SU-DHL-6 (cell line): ENCODE measurements around the gene JMY.

Source experiments
- H2AFZ ChIP-seq: fragments of 200-600 bp; sonication (generic); 2 replicates; pipeline ENCODE4 v1.6.1; 2014; ENCODE audit warnings: low read depth, mild to moderate bottlenecking, moderate library complexity, mixed read lengths, antibody characterized with exemption, low read length; ENCODE audit not compliant: severe bottlenecking
- H3F3A ChIP-seq: fragments of 200-600 bp; shearing (Covaris generic); 2 replicates; pipeline ENCODE4 v1.6.0; 2016; ENCODE audit warnings: antibody characterized with exemption, mild to moderate bottlenecking; ENCODE audit not compliant: insufficient read depth
- H3K27ac ChIP-seq: fragments of 200-600 bp; sonication (generic); 2 replicates; pipeline ENCODE4 v1.5.1; 2016; ENCODE audit warnings: low read depth, mild to moderate bottlenecking, low read length, moderate library complexity, mixed read lengths
- H3K27me3 ChIP-seq: fragments of 200-600 bp; sonication (generic), shearing (Covaris generic); 2 replicates; pipeline ENCODE4 v1.6.0; 2014; ENCODE audit warnings: mild to moderate bottlenecking, low read length
- H3K36me3 ChIP-seq: fragments of 200-600 bp; sonication (generic); 2 replicates; pipeline ENCODE4 v1.6.1; 2014; ENCODE audit warnings: mild to moderate bottlenecking, low read length, mixed read lengths
- H3K4me2 ChIP-seq: fragments of 300-600, 200-600 bp; shearing (Covaris generic), sonication (generic); 2 replicates; pipeline ENCODE4 v1.6.0; 2014; ENCODE audit warnings: low read length, low read depth, mild to moderate bottlenecking; ENCODE audit not compliant: poor library complexity, severe bottlenecking
- H3K4me3 ChIP-seq: fragments of 200-600 bp; sonication (generic); 2 replicates; pipeline ENCODE4 v1.5.1; 2014; ENCODE audit warnings: antibody characterized with exemption, low read length, mild to moderate bottlenecking, mixed read lengths; ENCODE audit not compliant: insufficient read depth, poor library complexity, severe bottlenecking
- H3K79me2 ChIP-seq: fragments of 200-600 bp; sonication (generic); 2 replicates; pipeline ENCODE4 v1.6.1; 2014; ENCODE audit warnings: mild to moderate bottlenecking, low read length, moderate library complexity; ENCODE audit not compliant: insufficient read depth
- H3K9ac ChIP-seq: fragments of 200-600 bp; sonication (generic); 2 replicates; pipeline ENCODE4 v1.7.0; 2014; ENCODE audit warnings: mild to moderate bottlenecking, low read length
- H3K9me2 ChIP-seq: fragments of 200-600 bp; sonication (generic); replicated peaks from 2 replicates; pipeline ENCODE4 v1.6.1; 2014; ENCODE audit warnings: low read length; ENCODE audit not compliant: insufficient read depth
- H3K9me3 ChIP-seq: fragments of 200-600 bp; sonication (generic); 2 replicates; pipeline ENCODE4 v1.6.1; 2014; ENCODE audit warnings: low read length, mixed read lengths; ENCODE audit not compliant: insufficient read depth
- H4K20me1 ChIP-seq: fragments of 200-600 bp; sonication (generic); 2 replicates; pipeline ENCODE4 v1.6.1; 2014; ENCODE audit warnings: low read depth, mild to moderate bottlenecking, antibody characterized with exemption, low read length, moderate library complexity, mixed read lengths
- CTCF ChIP-seq: fragments of 200-600 bp; sonication (generic); IDR thresholded peaks from one replicate; pipeline ENCODE4 v1.5.1; 2017; ENCODE audit warnings: antibody characterized with exemption, mild to moderate bottlenecking, low read length, moderate library complexity; ENCODE audit not compliant: insufficient read depth, poor library complexity, severe bottlenecking
- EZH2phosphoT487 ChIP-seq: fragments of 200-600 bp; sonication (generic), shearing (Covaris generic); conservative IDR thresholded peaks from 2 replicates; pipeline ENCODE4 v1.6.1; 2018; ENCODE audit warnings: mild to moderate bottlenecking, antibody characterized with exemption, low read length, moderate library complexity, mixed read lengths

JMY gene

GRCh38 chr5:79255786-79256557 lies 20.0 kb downstream of the JMY start:
- H3K4me2 ChIP-seq = no peak overlapping the region
- no peaks in the 10 kb centered on the region for H3K27me3 ChIP-seq
- no peaks in the 10 kb centered on the region for H3K9me2 ChIP-seq
- no peaks in the 10 kb centered on the region for H3K79me2 ChIP-seq
- no peaks in the 10 kb centered on the region for H4K20me1 ChIP-seq
- no peak overlapping the region for H3K9ac ChIP-seq
- no peak overlapping the region for H3K27ac ChIP-seq
- no peaks in the 10 kb centered on the region for H3F3A ChIP-seq
- no peak overlapping the region for H2AFZ ChIP-seq
- H3K4me3 ChIP-seq = no peak overlapping the region
- TF ChIP-seq CTCF = peak; percentile 80
- TF ChIP-seq EZH2phosphoT487 = no peak
- H3K36me3 ChIP-seq = no peaks in the 10 kb centered on the region
- H3K9me3 ChIP-seq = no peaks in the 10 kb centered on the region

- H3K4me3 ChIP-seq = no peak overlapping the region
- no peaks in the 10 kb centered on the region for H3K27me3 ChIP-seq
- H3K79me2 ChIP-seq = no peaks in the 10 kb centered on the region
- TF ChIP-seq EZH2phosphoT487 (no peak), CTCF (no peak)
- no peak overlapping the region for H3K9ac ChIP-seq
- H2AFZ ChIP-seq = no peak overlapping the region
- H3F3A ChIP-seq = no peaks in the 10 kb centered on the region
- H3K36me3 ChIP-seq = no peaks in the 10 kb centered on the region
- H3K27ac ChIP-seq = no peak overlapping the region
- H4K20me1 ChIP-seq = no peaks in the 10 kb centered on the region
- H3K9me3 ChIP-seq = no peaks in the 10 kb centered on the region
- H3K9me2 ChIP-seq = no peaks in the 10 kb centered on the region
- H3K4me2 ChIP-seq = no peak overlapping the region
Observed at GRCh38 chr5:79256563-79256962, 20.6 kb downstream of the JMY start.

GRCh38 chr5:79257314-79257713 lies 21.4 kb downstream of the JMY start:
- H3K36me3 ChIP-seq = no peaks in the 10 kb centered on the region
- H3K9me3 ChIP-seq = no peaks in the 10 kb centered on the region
- H3K79me2 ChIP-seq = no peaks in the 10 kb centered on the region
- H3K9me2 ChIP-seq = no peaks in the 10 kb centered on the region
- no peak overlapping the region for H3K9ac ChIP-seq
- no peaks in the 10 kb centered on the region for H3K27me3 ChIP-seq
- H4K20me1 ChIP-seq = no peaks in the 10 kb centered on the region
- no peak overlapping the region for H3K4me2 ChIP-seq
- no peak overlapping the region for H3K4me3 ChIP-seq
- H2AFZ ChIP-seq = no peak overlapping the region
- no peak for TF ChIP-seq EZH2phosphoT487
- TF ChIP-seq CTCF = no peak
- no peak overlapping the region for H3K27ac ChIP-seq
- H3F3A ChIP-seq = no peaks in the 10 kb centered on the region
